ENCODE results near the gene TCEAL9. TPM values are rescaled to one million over a fixed set of nuclear protein-coding genes. Genes with fewer than 3 reads are reported as not detected.
"Not testable (repeated sequence)": the region's sequence is repeated elsewhere in the genome, so short reads cannot be mapped to it uniquely, and the experiment has no call there.

Gene TCEAL9
- total RNA-seq, 3 donors from 2014 or later: 20.9 to 29.6 (median 27.3) TPM

DNA sequence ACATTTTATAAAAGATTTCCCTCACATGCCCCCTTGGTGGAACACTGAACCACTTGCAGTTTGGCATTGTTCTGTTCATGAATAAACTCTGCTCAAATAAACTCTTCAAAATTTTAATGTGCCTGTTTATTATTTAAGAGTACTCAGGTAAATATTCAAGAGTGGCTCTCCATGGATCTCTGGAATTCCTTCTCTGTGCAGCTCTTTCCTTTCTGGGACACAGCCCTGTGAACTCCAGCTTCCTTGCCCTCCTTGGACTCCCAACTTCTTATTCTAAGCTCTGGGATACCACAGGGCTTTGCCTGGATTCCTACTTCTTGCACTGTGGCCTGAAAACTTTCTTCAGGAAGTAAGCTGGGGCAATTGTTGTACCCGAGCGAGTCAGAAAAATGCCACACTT, 28.4 kb downstream of the TCEAL9 start:
- ATAC-seq (no peak), DNase-seq (no peak)
- no peaks in the 10 kb centered on the region for H3K9me3 ChIP-seq
- no peak overlapping the region for H3K4me3 ChIP-seq
- no peaks in the 10 kb centered on the region for H3K4me1 ChIP-seq (ENCODE audit: low read depth)
- TF ChIP-seq, protein P1, sequence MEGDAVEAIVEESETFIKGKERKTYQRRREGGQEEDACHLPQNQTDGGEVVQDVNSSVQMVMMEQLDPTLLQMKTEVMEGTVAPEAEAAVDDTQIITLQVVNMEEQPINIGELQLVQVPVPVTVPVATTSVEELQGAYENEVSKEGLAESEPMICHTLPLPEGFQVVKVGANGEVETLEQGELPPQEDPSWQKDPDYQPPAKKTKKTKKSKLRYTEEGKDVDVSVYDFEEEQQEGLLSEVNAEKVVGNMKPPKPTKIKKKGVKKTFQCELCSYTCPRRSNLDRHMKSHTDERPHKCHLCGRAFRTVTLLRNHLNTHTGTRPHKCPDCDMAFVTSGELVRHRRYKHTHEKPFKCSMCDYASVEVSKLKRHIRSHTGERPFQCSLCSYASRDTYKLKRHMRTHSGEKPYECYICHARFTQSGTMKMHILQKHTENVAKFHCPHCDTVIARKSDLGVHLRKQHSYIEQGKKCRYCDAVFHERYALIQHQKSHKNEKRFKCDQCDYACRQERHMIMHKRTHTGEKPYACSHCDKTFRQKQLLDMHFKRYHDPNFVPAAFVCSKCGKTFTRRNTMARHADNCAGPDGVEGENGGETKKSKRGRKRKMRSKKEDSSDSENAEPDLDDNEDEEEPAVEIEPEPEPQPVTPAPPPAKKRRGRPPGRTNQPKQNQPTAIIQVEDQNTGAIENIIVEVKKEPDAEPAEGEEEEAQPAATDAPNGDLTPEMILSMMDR (IDR thresholded peaks at IDR 0.05): no peak
- H3K36me3 ChIP-seq (ENCODE audit: low read depth): no peaks in the 10 kb centered on the region
- intact Hi-C loops (cut with DNase I, micrococcal nuclease): no loop called here

DNA sequence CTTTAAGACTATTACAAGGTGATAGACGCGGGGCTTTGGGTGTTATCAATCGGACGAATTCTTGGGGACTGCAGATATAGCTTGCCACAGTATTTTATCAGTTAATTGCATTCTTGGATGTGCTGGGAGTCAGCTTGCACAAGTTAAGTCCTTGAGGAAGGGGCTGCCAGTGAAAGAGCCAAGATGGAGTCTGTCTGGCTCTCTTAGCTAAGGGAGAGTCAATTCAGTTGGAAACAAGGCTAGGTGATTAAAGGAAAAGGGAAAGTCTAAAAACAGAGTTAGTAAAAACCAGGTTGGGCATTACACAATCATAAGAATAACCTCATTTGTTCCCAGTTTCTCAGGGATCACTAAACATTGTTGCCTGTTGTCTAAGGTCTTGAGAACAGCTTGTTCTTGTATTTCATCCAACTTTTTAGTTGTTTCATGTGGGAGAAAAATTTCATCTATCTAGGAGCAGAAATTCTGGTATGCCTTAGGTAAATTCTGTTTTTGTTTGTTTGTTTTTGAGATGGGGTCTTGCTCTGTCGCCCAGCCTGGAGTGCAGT, 29.1 kb downstream of the TCEAL9 start:
- intact Hi-C loops (cut with DNase I, micrococcal nuclease); H3K36me3 ChIP-seq (ENCODE audit: low read depth); H3K9me3 ChIP-seq; DNase-seq; ATAC-seq; H3K4me1 ChIP-seq (ENCODE audit: low read depth); H3K4me3 ChIP-seq: not testable (repeated sequence)

DNA sequence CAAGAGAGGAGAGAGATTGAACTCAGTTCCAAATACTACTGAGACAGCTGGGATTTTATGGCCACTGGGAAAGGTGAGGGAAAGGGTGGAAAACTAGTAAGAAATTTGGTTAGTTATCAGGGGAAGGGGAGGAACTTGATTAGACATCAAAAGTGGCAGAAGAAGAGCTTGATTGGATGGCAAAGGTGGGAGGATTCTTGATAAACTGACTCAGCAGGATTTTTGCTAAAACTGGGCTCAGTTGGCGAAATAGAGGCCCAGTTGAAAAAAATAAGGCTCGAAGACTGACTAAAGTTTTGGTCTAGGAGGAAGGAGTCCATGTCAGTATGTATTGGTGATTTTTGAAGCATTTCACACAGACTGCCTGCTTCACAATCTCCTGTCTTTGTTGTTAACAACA, 30.0 kb downstream of the TCEAL9 start:
- Histone ChIP-seq H3K9me3 (no peaks in the 10 kb centered on the region), H3K4me1 (ENCODE audit: low read depth) (no peaks in the 10 kb centered on the region), H3K4me3 (no peak overlapping the region), H3K36me3 (ENCODE audit: low read depth) (no peaks in the 10 kb centered on the region)
- intact Hi-C loops (cut with DNase I, micrococcal nuclease): no loop called here
- DNase-seq: no peak
- TF ChIP-seq, protein P1 (IDR thresholded peaks at IDR 0.05): no peak
- ATAC-seq: no peak

DNA sequence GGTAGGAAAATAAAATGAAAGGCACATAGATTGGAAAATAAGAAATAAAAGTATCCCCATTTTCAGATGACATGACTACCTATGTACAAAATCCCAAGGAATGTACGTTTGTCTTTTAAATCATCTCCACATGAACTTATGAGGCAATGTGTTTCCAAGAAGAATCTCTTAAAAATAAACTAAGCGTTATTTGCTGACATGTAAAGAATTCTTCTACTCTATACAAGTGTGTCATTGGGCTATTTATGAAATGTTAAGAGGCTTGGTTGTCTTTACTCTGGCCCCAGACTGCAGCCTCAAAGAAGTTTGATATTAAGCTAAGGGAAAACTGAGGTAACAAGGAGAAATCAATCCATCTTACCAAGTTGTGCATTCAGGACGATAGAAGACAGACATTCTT, 37.2 kb downstream of the TCEAL9 start:
- Histone ChIP-seq H3K4me1 (ENCODE audit: low read depth) (no peaks in the 10 kb centered on the region), H3K9me3 (no peaks in the 10 kb centered on the region), H3K4me3 (no peak overlapping the region), H3K36me3 (ENCODE audit: low read depth) (no peaks in the 10 kb centered on the region)
- intact Hi-C loops (cut with DNase I, micrococcal nuclease): no loop called here
- DNase-seq (no peak), ATAC-seq (no peak)
- TF ChIP-seq, protein P1 (IDR thresholded peaks at IDR 0.05): no peak

DNA sequence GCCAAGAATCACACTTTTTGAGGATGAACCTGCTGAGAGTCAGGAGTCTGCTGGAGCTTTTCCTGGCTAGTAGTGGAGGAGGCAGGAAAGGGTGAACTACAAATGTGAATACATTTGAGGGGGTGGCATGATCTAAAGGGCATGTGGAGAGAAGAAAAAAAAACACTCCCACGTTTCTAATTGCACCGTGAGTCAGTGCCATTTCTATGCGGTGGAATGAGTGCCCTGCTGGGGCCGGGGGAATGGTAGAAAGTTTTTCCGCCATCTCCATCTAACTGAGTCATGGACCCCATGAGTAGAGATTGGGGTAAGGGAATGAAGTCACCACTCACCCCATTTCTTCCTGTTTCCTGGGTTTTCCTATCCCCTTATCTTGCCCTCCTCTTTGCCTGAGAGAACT, 39.9 kb downstream of the TCEAL9 start:
- Histone ChIP-seq H3K4me3 (no peak overlapping the region), H3K4me1 (ENCODE audit: low read depth) (no peaks in the 10 kb centered on the region), H3K36me3 (ENCODE audit: low read depth) (no peaks in the 10 kb centered on the region), H3K9me3 (no peaks in the 10 kb centered on the region)
- TF ChIP-seq, protein P1 (IDR thresholded peaks at IDR 0.05): no peak
- intact Hi-C loops (cut with DNase I, micrococcal nuclease): no loop called here
- DNase-seq: no peak
- ATAC-seq: no peak

DNA sequence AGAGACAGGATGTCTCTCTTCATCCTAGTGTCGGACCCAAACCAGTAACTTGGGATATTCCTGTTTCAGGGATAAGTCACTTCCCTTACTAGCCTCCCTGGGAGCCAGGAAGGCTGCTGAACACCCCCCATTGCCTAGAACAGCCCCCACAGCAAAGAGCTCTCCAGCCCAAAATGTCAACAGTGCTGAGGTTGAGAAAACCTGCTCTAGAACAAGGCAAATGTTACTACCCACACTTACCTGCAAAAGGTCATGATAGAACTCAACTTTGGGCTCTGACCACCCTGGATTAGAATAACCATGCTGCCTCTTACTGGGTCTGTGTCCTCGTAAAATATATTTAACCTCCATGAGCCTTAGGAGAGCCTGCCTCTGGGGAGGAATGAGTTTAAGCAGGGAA, 40.4 kb downstream of the TCEAL9 start:
- TF ChIP-seq, protein P1 (IDR thresholded peaks at IDR 0.05): no peak

More for the DNA sequence above, 40.4 kb downstream of the TCEAL9 start:
- Histone ChIP-seq H3K4me1 (ENCODE audit: low read depth) (no peaks in the 10 kb centered on the region), H3K4me3 (no peak overlapping the region), H3K9me3 (no peaks in the 10 kb centered on the region), H3K36me3 (ENCODE audit: low read depth) (no peaks in the 10 kb centered on the region)
- intact Hi-C loops (cut with DNase I, micrococcal nuclease): no loop called here
- DNase-seq (no peak), ATAC-seq (no peak)
